Common myeloid progenitor, CD34-positive (primary cell): ENCODE data around the gene SCUBE1.

Source experiments
- CTCF ChIA-PET: fragments of 350-600 bp; sonication (Branson Sonifier 250); formaldehyde crosslinking; loops from one replicate; lab custom pipeline; 2021; ENCODE audit warnings: antibody characterized with exemption; lab: Charles Lee
- POLR2A ChIA-PET: fragments of 350-600 bp; sonication (Branson Sonifier 250); formaldehyde crosslinking; loops from one replicate; lab custom pipeline; 2021; ENCODE audit warnings: antibody characterized with exemption; lab: Charles Lee
- DNase-seq, 3 donors: peaks; one replicate each; pipeline versions ENCODE4 v3.0.0 to v3.0.0-alpha.2; 2013
- H3K27ac ChIP-seq, 2 experiments: 1 replicate in 1 of 2; 2 replicates in 1 of 2; pipeline ENCODE4 v1.7.0; 2013; ENCODE audit warnings: inconsistent platforms in 2 of 2, low read length in 2 of 2, mild to moderate bottlenecking in 2 of 2, low read depth in 1 of 2, moderate library complexity in 1 of 2; ENCODE audit not compliant: severe bottlenecking in 2 of 2, insufficient read depth in 1 of 2, poor library complexity in 1 of 2
- H3K27me3 ChIP-seq, 5 experiments: replicated peaks in 2 of 5; 1 replicate in 3 of 5; 2 replicates in 2 of 5; pipeline versions ENCODE4 v1.6.1 to v1.7.0; 2013; ENCODE audit warnings: low read length in 4 of 5, mild to moderate bottlenecking in 2 of 5, moderate library complexity in 2 of 5, inconsistent platforms in 1 of 5; ENCODE audit not compliant: insufficient read depth in 5 of 5, control insufficient read depth in 4 of 5
- H3K36me3 ChIP-seq, 4 experiments: 1 replicate in 2 of 4; 2 replicates in 2 of 4; pipeline versions ENCODE4 v1.6.1 to v1.7.0; 2013; ENCODE audit warnings: low read length in 3 of 4, control low read depth in 1 of 4, mild to moderate bottlenecking in 1 of 4; ENCODE audit not compliant: control insufficient read depth in 4 of 4, insufficient read depth in 4 of 4
- H3K4me1 ChIP-seq, 4 experiments: 1 replicate in 3 of 4; 2 replicates in 1 of 4; pipeline versions ENCODE4 v1.6.1 to v1.7.1; 2013; ENCODE audit warnings: low read length in 3 of 4, mild to moderate bottlenecking in 3 of 4, control low read depth in 1 of 4, inconsistent platforms in 1 of 4, moderate library complexity in 1 of 4; ENCODE audit not compliant: control insufficient read depth in 4 of 4, insufficient read depth in 4 of 4; ENCODE audit errors: control extremely low read depth in 1 of 4
- H3K4me3 ChIP-seq, 7 experiments: 1 replicate in 4 of 7; 2 replicates in 3 of 7; pipeline versions ENCODE4 v1.5.1 to v1.7.0; 2013; ENCODE audit warnings: mild to moderate bottlenecking in 7 of 7, low read length in 6 of 7, moderate library complexity in 6 of 7, inconsistent platforms in 2 of 7, low read depth in 2 of 7, control low read depth in 1 of 7; ENCODE audit not compliant: insufficient read depth in 4 of 7, control insufficient read depth in 1 of 7; ENCODE audit errors: extremely low read depth in 1 of 7
- H3K9me3 ChIP-seq, 5 experiments: 1 replicate in 4 of 5; 2 replicates in 1 of 5; pipeline versions ENCODE4 v1.6.1 to v1.7.1; 2013; ENCODE audit warnings: low read length in 4 of 5, mild to moderate bottlenecking in 2 of 5, inconsistent platforms in 1 of 5, low read depth in 1 of 5, moderate library complexity in 1 of 5; ENCODE audit not compliant: control insufficient read depth in 4 of 5, insufficient read depth in 2 of 5; ENCODE audit errors: control extremely low read depth in 1 of 5
- WGBS: methylation state at CpG from one replicate; pipeline ENCODE4 v1.1.5; 2013; ENCODE audit not compliant: insufficient coverage; 5-methylcytosine and 5-hydroxymethylcytosine counted together

SCUBE1 gene

GRCh38 chr22:43274595-43275240 lies 68.5 kb downstream of the SCUBE1 start:
- POLR2A ChIA-PET: interaction anchor here (0.9 to 2.5 kb wide), 2 partner anchors 71 to 81 kb away, joined by 3 to 7 read pairs; no protein-coding TSS in a partner anchor
- WGBS: 87% methylated on average over 25 of the region's 25 CpGs
- Histone ChIP-seq H3K36me3 (no peaks in the 10 kb centered on the region), H3K4me1 (peaks cover 0 to 13% (median 6%) of the 10 kb centered on the region in 4 experiments), H3K27ac (no peak overlapping the region), H3K27me3 (no peaks in the 10 kb centered on the region), H3K4me3 (no peak overlapping the region), H3K9me3 (no peaks in the 10 kb centered on the region)
- CTCF ChIA-PET: interaction anchor here (0.7 to 11.7 kb wide), 13 partner anchors 10 to 111 kb away, joined by 3 to 141 read pairs (median 11); partner anchors contain the start of gene SCUBE1
- no peak for DNase-seq

GRCh38 chr22:43273902-43274484 lies 69.2 kb downstream of the SCUBE1 start:
- peak; percentile 65 to 75 (median 73) for DNase-seq
- 2% methylated on average over 6 of the region's 9 CpGs for WGBS
- ChIA-PET CTCF (interaction anchor here (0.7 to 11.7 kb wide), 26 partner anchors 8 to 112 kb away, joined by 3 to 141 read pairs (median 6); partner anchors contain the start of gene SCUBE1), POLR2A (interaction anchor here (2.3 to 2.5 kb wide), 2 partner anchors 10 to 72 kb away, joined by 7 to 13 read pairs; no protein-coding TSS in a partner anchor)
- H3K27me3 ChIP-seq: no peaks in the 10 kb centered on the region
- no peak overlapping the region for H3K27ac ChIP-seq
- H3K9me3 ChIP-seq: no peaks in the 10 kb centered on the region
- no peak overlapping the region for H3K4me3 ChIP-seq
- H3K36me3 ChIP-seq: no peaks in the 10 kb centered on the region
- H3K4me1 ChIP-seq: peaks cover 0 to 13% (median 6%) of the 10 kb centered on the region in 4 experiments

- no peaks in the 10 kb centered on the region for H3K36me3 ChIP-seq
- no peak overlapping the region for H3K27ac ChIP-seq
- ChIA-PET CTCF (interaction anchor here (0.7 to 11.7 kb wide), 27 partner anchors 9 to 113 kb away, joined by 3 to 141 read pairs (median 5); partner anchors contain the start of gene SCUBE1), POLR2A (interaction anchor here (2.3 to 2.5 kb wide), 2 partner anchors 9 to 73 kb away, joined by 7 to 13 read pairs; no protein-coding TSS in a partner anchor)
- 98% methylated on average over 12 of the region's 12 CpGs for WGBS
- no peaks in the 10 kb centered on the region for H3K9me3 ChIP-seq
- peaks cover 0 to 12% (median 4%) of the 10 kb centered on the region in 4 experiments for H3K4me1 ChIP-seq
- H3K27me3 ChIP-seq: no peaks in the 10 kb centered on the region
- no peak for DNase-seq
- H3K4me3 ChIP-seq: no peak overlapping the region
Observed at GRCh38 chr22:43272869-43273318, 70.3 kb downstream of the SCUBE1 start.

GRCh38 chr22:43272301-43272700 lies 70.9 kb downstream of the SCUBE1 start:
- Histone ChIP-seq H3K4me1 (peaks cover 0 to 17% (median 8%) of the 10 kb centered on the region in 4 experiments), H3K27ac (no peak overlapping the region), H3K27me3 (no peaks in the 10 kb centered on the region), H3K36me3 (no peaks in the 10 kb centered on the region), H3K4me3 (no peak overlapping the region), H3K9me3 (no peaks in the 10 kb centered on the region)
- DNase-seq: no peak
- CTCF ChIA-PET: interaction anchor here (0.9 to 11.7 kb wide), 21 partner anchors 8 to 114 kb away, joined by 3 to 141 read pairs (median 8); partner anchors contain the start of gene SCUBE1
- WGBS: 92% methylated on average over 12 of the region's 12 CpGs
- POLR2A ChIA-PET: interaction anchor here (2.3 to 2.5 kb wide), 2 partner anchors 8 to 74 kb away, joined by 7 to 13 read pairs; no protein-coding TSS in a partner anchor

GRCh38 chr22:43270949-43271348 lies 72.2 kb downstream of the SCUBE1 start:
- H3K27ac ChIP-seq: no peak overlapping the region
- H3K36me3 ChIP-seq: no peaks in the 10 kb centered on the region
- peaks cover 0 to 31% (median 17%) of the 10 kb centered on the region in 4 experiments for H3K4me1 ChIP-seq
- 95% methylated on average over 7 of the region's 7 CpGs for WGBS
- CTCF ChIA-PET: interaction anchor here (1.0 to 11.7 kb wide), 7 partner anchors 12 to 649 kb away, joined by 3 to 141 read pairs (median 11); partner anchors contain the start of gene SCUBE1
- no peaks in the 10 kb centered on the region for H3K9me3 ChIP-seq
- H3K4me3 ChIP-seq: no peak overlapping the region
- POLR2A ChIA-PET: interaction anchor here (0.6 kb wide), 1 partner anchor 72 kb away, joined by 4 read pairs; the partner anchor contains the start of gene SCUBE1
- no peaks in the 10 kb centered on the region for H3K27me3 ChIP-seq
- no peak for DNase-seq

GRCh38 chr22:43270314-43270908 lies 72.8 kb downstream of the SCUBE1 start:
- CTCF ChIA-PET: interaction anchor here (1.0 to 11.7 kb wide), 10 partner anchors 12 to 649 kb away, joined by 3 to 141 read pairs (median 7); partner anchors contain the start of gene SCUBE1

More at GRCh38 chr22:43270314-43270908, 72.8 kb downstream of the SCUBE1 start:
- H3K27me3 ChIP-seq: no peaks in the 10 kb centered on the region
- H3K4me3 ChIP-seq: no peak overlapping the region
- no peak for DNase-seq
- no peak overlapping the region for H3K27ac ChIP-seq
- H3K36me3 ChIP-seq: no peaks in the 10 kb centered on the region
- WGBS: 96% methylated on average over 11 of the region's 13 CpGs
- peaks cover 0 to 36% (median 22%) of the 10 kb centered on the region in 4 experiments for H3K4me1 ChIP-seq
- H3K9me3 ChIP-seq: no peaks in the 10 kb centered on the region
- POLR2A ChIA-PET: no interaction called here
